GM23248 (cell line): ENCODE results near the gene TRIM22.

Experiments used
- EZH2 ChIP-seq: fragments of 200-600 bp; sonication (generic); IDR thresholded peaks from 2 replicates; pipeline ENCODE4 v1.6.1; 2018; ENCODE audit warnings: antibody characterized with exemption, mild to moderate bottlenecking; ENCODE audit not compliant: insufficient read depth, poor library complexity, severe bottlenecking
- EZH2phosphoT487 ChIP-seq: fragments of 200-600 bp; sonication (generic); IDR thresholded peaks from 2 replicates; pipeline ENCODE4 v1.6.1; 2018; ENCODE audit warnings: antibody characterized with exemption, moderate library complexity, mild to moderate bottlenecking, low read depth; ENCODE audit not compliant: insufficient read depth

- TF ChIP-seq EZH2 = no peak
- no peak for TF ChIP-seq EZH2phosphoT487
These were observed 4.8 kb upstream of the TRIM22 start, which contains the start of gene TRIM5 for GRCh38 chr11:5684646-5685362.
